ENCODE data around the gene MSANTD1. TPM values are rescaled to one million over a fixed set of nuclear protein-coding genes. Genes with fewer than 3 reads are reported as not detected.

The MSANTD1 gene
- total RNA-seq, 1 experiment from 2014 or later: 0.95 TPM

DNA sequence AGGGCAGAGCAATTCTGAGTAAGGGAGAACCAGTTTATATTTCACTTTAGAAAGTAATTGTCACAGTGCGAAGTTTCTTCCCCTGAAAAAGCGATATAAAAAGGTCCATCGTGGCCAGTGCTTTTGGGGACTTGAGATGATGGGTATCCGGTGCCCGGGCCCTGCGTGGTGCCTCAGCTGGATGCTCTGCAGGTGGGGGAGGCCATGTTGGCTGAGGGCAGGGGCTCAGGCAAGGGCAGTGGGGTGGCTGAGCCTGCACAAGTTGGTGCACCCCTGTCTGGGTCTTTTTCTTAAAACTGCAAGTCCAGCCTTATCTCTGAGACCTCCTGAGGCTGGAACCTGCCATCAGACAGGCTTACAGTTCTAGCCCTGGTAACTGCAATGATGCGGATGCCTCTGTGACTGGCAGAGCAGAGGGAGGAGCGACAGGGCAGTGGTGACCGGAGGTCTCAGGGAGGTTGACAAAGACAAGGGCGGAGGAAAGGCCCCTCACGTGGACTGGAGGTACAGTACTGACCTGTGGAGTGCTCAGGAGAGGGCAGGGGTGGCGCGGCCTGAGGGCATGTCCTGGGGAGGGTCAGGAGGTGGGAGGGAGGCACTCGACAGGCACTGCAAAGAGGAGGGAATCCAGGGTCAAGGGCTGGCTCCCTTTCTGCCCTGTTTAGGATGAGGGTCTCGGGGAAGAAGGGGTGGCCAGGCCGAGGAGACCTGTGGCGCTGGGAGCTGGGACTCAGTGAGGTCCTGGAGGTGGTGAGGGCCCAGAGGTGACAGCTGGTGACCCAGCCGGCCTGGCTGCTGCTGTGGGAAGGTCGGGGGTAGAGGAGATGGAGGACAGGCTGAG is 45.7 kb downstream of the MSANTD1 start:
- no peak overlapping the region for H3K27ac Mint-ChIP-seq (ENCODE audit: unreplicated experiment)
- DNase-seq: no peak
- Histone ChIP-seq H3K36me3 (ENCODE audit: control insufficient read depth, insufficient read depth, low read length) (no peaks in the 10 kb centered on the region), H3K4me3 (ENCODE audit: low read depth, low read length) (no peak overlapping the region), H3K27me3 (replicated peaks; ENCODE audit: control insufficient read depth, insufficient read depth, low read length) (no peaks in the 10 kb centered on the region), H3K9me3 (no peaks in the 10 kb centered on the region), H3K4me1 (no peaks in the 10 kb centered on the region)
- no peaks in the 10 kb centered on the region for H3K9me3 Mint-ChIP-seq (ENCODE audit: unreplicated experiment)
- ChIA-PET POLR2A (no interaction called here), CTCF (no interaction called here)
- no TSS peak for BruUV-seq (replicated peaks)
- intact Hi-C loops (cut with micrococcal nuclease; ENCODE audit: unreplicated experiment): no loop called here
- H3K4me3 Mint-ChIP-seq (ENCODE audit: unreplicated experiment): no peak overlapping the region
- peaks cover 17% of the 10 kb centered on the region for H3K4me1 Mint-ChIP-seq (ENCODE audit: low read depth, unreplicated experiment)
- TF ChIP-seq, protein P1, sequence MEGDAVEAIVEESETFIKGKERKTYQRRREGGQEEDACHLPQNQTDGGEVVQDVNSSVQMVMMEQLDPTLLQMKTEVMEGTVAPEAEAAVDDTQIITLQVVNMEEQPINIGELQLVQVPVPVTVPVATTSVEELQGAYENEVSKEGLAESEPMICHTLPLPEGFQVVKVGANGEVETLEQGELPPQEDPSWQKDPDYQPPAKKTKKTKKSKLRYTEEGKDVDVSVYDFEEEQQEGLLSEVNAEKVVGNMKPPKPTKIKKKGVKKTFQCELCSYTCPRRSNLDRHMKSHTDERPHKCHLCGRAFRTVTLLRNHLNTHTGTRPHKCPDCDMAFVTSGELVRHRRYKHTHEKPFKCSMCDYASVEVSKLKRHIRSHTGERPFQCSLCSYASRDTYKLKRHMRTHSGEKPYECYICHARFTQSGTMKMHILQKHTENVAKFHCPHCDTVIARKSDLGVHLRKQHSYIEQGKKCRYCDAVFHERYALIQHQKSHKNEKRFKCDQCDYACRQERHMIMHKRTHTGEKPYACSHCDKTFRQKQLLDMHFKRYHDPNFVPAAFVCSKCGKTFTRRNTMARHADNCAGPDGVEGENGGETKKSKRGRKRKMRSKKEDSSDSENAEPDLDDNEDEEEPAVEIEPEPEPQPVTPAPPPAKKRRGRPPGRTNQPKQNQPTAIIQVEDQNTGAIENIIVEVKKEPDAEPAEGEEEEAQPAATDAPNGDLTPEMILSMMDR (IDR thresholded peaks at IDR 0.05; ENCODE audit: insufficient read depth in 1 of 2, low read depth in 1 of 2, low read length in 1 of 2, severe bottlenecking in 1 of 2, unreplicated experiment in 1 of 2): no peak
- peaks cover 6% of the 10 kb centered on the region for H3K36me3 Mint-ChIP-seq (ENCODE audit: insufficient read depth, unreplicated experiment)
- H3K27me3 Mint-ChIP-seq (ENCODE audit: insufficient read depth, unreplicated experiment): no peaks in the 10 kb centered on the region

DNA sequence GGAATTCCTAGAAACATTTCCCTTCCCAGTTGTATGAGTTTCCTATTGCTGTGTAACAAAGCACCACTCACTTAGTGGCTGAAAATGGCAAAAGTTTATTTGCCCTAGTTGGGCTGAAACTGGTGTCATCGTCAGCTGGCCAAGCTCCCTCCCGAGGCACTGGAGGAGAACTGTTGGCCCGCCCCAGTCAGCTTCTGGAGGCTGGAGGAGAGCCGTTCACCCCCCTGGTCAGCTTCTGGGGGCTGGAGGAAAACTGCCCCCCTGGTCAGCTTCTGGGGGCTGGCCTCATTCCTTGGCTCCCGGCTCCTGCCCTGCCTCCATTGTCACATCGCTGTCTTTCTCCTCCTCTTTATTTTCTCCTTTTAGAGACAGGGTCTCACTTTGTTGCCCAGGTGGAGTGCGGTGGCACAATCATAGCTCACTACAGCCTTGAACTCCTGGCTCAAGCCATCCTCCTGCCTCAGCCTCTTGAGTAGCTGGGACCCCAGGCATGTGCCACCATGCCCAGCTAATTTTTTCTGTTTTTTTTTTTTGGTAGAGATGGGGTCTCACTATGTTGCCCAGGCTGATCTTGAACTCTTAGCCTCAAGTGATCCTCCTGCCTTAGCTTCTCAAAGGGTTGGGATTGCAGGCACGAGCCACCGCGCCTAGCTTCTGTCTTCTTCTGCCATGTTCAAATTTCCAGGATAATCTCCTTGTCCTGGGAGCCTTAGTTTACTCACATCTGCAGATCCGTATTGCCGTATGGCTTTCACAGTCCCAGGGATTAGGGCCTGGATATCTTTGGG is 47.1 kb downstream of the MSANTD1 start:
- Mint-ChIP-seq H3K27me3 (ENCODE audit: insufficient read depth, unreplicated experiment) (no peaks in the 10 kb centered on the region), H3K36me3 (ENCODE audit: insufficient read depth, unreplicated experiment) (peaks cover 7% of the 10 kb centered on the region)
- no peak for DNase-seq

DNA sequence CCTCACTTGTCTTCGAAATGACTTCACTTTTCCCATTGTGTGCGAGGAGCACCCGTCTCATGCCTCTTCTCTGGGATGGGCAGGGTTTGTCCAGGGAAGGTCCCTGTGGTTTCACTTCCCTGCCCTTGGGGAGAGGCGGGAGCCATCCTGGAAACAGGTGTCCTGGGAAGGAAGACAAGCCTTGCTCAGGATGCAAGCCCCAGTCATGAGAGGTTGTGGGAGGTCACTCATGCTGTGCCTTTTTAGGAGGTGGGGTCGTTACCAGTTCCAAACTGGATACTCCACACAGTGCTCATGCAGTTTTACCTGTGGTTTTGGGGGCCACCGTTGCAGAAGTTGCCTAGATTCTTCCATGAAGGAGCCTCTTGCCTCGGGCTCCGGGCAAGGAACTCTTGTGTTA is 47.7 kb downstream of the MSANTD1 start:
- H3K27me3 Mint-ChIP-seq (ENCODE audit: insufficient read depth, unreplicated experiment): no peaks in the 10 kb centered on the region
- ChIA-PET POLR2A (no interaction called here), CTCF (no interaction called here)
- no TSS peak for BruUV-seq (replicated peaks)
- no peaks in the 10 kb centered on the region for H3K36me3 ChIP-seq (ENCODE audit: control insufficient read depth, insufficient read depth, low read length)
- H3K4me3 Mint-ChIP-seq (ENCODE audit: unreplicated experiment): no peak overlapping the region
- H3K36me3 Mint-ChIP-seq (ENCODE audit: insufficient read depth, unreplicated experiment): peaks cover 12% of the 10 kb centered on the region
- H3K9me3 ChIP-seq: no peaks in the 10 kb centered on the region
- H3K4me1 Mint-ChIP-seq (ENCODE audit: low read depth, unreplicated experiment): peaks cover 10% of the 10 kb centered on the region
- H3K27ac Mint-ChIP-seq (ENCODE audit: unreplicated experiment): no peak overlapping the region
- H3K4me3 ChIP-seq (ENCODE audit: low read depth, low read length): no peak overlapping the region
- TF ChIP-seq, protein P1 (IDR thresholded peaks at IDR 0.05; ENCODE audit: insufficient read depth in 1 of 2, low read depth in 1 of 2, low read length in 1 of 2, severe bottlenecking in 1 of 2, unreplicated experiment in 1 of 2): no peak
- H3K4me1 ChIP-seq: no peaks in the 10 kb centered on the region
- H3K9me3 Mint-ChIP-seq (ENCODE audit: unreplicated experiment): no peaks in the 10 kb centered on the region
- intact Hi-C loops (cut with micrococcal nuclease; ENCODE audit: unreplicated experiment): no loop called here
- no peaks in the 10 kb centered on the region for H3K27me3 ChIP-seq (replicated peaks; ENCODE audit: control insufficient read depth, insufficient read depth, low read length)
- no peak for DNase-seq

More for the DNA sequence above, 47.1 kb downstream of the MSANTD1 start:
- no peaks in the 10 kb centered on the region for H3K9me3 ChIP-seq
- CTCF ChIA-PET: no interaction called here
- H3K27ac Mint-ChIP-seq (ENCODE audit: unreplicated experiment): no peak overlapping the region
- H3K4me3 ChIP-seq (ENCODE audit: low read depth, low read length): no peak overlapping the region
- H3K36me3 ChIP-seq (ENCODE audit: control insufficient read depth, insufficient read depth, low read length): no peaks in the 10 kb centered on the region
- H3K4me1 ChIP-seq: no peaks in the 10 kb centered on the region
- TSS peak; percentile 18 for BruUV-seq (replicated peaks)
- intact Hi-C loops (cut with micrococcal nuclease; ENCODE audit: unreplicated experiment): no loop called here
- no peaks in the 10 kb centered on the region for H3K27me3 ChIP-seq (replicated peaks; ENCODE audit: control insufficient read depth, insufficient read depth, low read length)
- H3K4me1 Mint-ChIP-seq (ENCODE audit: low read depth, unreplicated experiment): peaks cover 10% of the 10 kb centered on the region
- POLR2A ChIA-PET: no interaction called here
- H3K9me3 Mint-ChIP-seq (ENCODE audit: unreplicated experiment): no peaks in the 10 kb centered on the region
- no peak overlapping the region for H3K4me3 Mint-ChIP-seq (ENCODE audit: unreplicated experiment)
- TF ChIP-seq, protein P1 (IDR thresholded peaks at IDR 0.05; ENCODE audit: insufficient read depth in 1 of 2, low read depth in 1 of 2, low read length in 1 of 2, severe bottlenecking in 1 of 2, unreplicated experiment in 1 of 2): no peak

Data from Caco-2 (cell line).